KOPT-K1 (cell line): ENCODE results near the gene LIN28B.

Experiments
- H3K27ac ChIP-seq: fragments of 200-600 bp; sonication (generic); 2 replicates; pipeline ENCODE4 v1.5.1; 2016; ENCODE audit warnings: antibody characterized with exemption, mild to moderate bottlenecking, low read depth, low read length; ENCODE audit not compliant: poor library complexity, severe bottlenecking
- H3K36me3 ChIP-seq: fragments of 200-600 bp; sonication (generic); 2 replicates; pipeline ENCODE4 v1.5.1; 2017; ENCODE audit warnings: antibody characterized with exemption, mild to moderate bottlenecking, low read length, moderate library complexity; ENCODE audit not compliant: insufficient read depth
- H3K9me3 ChIP-seq: fragments of 200-600 bp; sonication (generic); 2 replicates; pipeline ENCODE4 v1.5.1; 2017; ENCODE audit warnings: antibody characterized with exemption, low read length, mild to moderate bottlenecking; ENCODE audit not compliant: insufficient read depth, poor library complexity, severe bottlenecking

The LIN28B gene

DNA sequence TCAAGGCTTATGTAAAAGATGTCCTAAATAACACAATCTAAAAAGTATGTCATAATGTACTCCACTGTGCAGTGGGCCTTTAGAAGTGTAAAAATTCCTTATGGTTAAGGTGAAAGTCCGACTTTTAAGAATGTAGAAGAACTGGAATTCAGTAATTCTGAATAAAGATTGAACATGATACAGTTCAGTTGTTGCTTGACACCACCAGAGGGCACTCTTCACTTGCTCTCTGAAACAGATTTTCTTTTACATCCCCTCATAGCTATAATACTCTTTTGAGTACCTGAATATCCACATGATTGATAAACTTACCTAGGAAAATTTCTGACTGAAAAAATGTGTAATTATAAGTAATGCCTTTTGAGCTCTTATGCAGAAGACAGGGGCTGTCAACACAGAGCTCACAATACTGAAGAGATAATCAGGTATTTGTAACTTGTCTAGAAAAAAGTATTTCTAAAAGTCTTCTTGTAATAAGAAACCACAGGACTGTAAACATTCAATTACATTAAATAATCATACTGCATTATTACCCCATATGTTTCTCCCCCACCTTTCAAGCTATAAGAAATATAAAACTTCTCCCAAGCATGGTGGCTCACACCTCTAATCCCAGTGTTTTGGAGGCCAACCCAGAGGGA lies 130.8 kb downstream of the LIN28B start:
- no peaks in the 10 kb centered on the region for H3K9me3 ChIP-seq
- H3K36me3 ChIP-seq, result no peaks in the 10 kb centered on the region
- H3K27ac ChIP-seq, result no peak overlapping the region

DNA sequence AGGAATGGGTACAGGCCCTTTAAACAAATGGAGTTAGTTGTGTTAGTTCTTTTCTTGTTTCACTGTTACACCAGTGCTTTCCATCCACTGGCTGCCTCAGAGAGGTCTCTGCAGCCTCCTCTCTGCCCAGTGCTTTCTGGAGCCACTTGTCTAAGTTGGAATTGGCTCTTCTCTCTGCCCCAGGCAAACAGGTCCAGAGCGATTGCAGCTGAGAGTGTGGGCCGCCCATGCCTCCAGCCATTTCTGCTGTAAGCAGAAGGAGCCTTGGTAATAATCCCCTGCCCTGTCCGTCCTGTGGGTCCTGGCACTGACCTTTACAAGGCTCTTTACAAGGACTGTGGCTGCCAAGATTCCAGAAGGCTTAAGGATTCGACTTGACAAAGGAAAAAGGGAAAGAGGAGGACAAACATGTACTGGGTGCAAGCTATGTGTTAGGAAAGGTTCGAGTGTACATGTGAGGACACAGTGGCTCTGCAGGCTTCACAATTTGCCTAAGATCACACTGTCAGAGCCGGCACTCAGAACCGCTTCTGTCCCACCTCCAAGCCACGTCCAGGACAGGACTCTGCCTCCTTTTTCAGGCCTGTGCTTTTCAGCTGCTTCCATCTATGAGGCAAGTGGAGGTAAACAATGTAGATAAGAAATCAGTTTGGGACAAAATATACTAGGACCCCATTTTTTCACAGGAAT lies 134.4 kb downstream of the LIN28B start:
- H3K36me3 ChIP-seq, result no peaks in the 10 kb centered on the region
- H3K27ac ChIP-seq, result no peak overlapping the region
- no peaks in the 10 kb centered on the region for H3K9me3 ChIP-seq

DNA sequence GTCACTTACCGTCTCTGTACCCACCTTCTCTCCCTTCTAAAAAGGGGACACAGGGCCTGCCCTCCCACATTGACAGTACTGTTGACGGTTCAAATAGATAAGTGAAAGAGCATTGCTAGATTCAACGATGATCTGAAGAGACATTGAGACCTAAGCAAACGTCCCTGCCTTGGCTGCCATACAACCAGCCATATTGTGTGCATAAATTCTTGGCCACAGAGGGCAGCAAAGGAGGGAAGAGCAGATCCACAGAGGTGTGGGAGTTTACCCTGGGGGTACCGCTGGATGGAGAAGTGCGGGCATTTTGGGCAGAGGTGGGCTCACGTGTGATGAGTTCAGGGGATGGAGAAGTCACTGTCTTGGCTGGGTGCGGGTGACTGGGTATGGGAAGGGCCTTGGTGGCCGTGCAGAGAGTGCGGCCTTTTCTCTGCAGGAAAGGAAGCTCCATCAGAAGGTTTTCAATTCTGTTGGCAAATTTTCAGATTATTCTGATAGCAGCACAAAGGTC lies 137.3 kb downstream of the LIN28B start:
- Histone ChIP-seq H3K9me3 (no peaks in the 10 kb centered on the region), H3K36me3 (no peaks in the 10 kb centered on the region), H3K27ac (no peak overlapping the region)

DNA sequence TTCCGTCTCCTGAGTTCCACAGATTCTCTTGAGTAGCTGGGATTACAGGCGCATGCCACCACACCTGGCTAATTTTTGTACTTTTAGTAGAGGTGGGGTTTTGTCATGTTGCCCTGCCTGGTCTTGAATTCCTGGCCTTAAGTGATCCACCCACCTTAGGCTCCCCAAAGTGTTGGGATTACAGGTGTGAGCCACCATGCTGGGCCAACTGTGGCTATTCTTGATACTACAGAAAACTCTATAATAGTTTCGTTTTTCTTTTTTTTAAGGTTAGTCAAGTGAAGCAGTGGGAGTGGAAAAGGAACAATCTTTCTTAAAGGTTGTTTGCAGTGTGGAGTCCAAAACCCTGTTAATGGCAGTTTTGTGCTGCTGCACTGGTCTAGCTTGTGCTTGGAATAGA lies 138.2 kb downstream of the LIN28B start:
- H3K36me3 ChIP-seq, result no peaks in the 10 kb centered on the region

DNA sequence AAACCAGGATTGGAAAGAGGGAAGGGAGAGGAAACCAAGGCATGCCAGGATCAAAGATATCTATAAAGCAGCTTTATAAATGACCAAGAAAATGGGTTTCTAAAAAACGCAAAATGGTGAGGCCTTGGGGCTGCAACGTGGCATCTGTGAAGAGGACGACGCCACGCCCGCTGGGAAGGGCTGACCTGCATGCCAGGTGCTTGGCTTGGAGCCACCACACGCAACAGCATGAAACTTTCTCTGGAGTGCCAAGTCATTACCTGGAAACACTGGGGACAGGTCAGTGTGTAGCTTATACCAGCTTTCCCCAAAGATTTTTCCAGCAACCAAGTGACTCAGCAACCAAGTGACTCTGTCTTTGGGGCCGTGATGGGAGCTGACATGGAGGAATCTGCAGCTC lies 140.4 kb downstream of the LIN28B start:
- no peak overlapping the region for H3K27ac ChIP-seq
- H3K9me3 ChIP-seq, result no peaks in the 10 kb centered on the region
- no peaks in the 10 kb centered on the region for H3K36me3 ChIP-seq

More for the DNA sequence above, 138.2 kb downstream of the LIN28B start:
- no peak overlapping the region for H3K27ac ChIP-seq
- H3K9me3 ChIP-seq, result no peaks in the 10 kb centered on the region

DNA sequence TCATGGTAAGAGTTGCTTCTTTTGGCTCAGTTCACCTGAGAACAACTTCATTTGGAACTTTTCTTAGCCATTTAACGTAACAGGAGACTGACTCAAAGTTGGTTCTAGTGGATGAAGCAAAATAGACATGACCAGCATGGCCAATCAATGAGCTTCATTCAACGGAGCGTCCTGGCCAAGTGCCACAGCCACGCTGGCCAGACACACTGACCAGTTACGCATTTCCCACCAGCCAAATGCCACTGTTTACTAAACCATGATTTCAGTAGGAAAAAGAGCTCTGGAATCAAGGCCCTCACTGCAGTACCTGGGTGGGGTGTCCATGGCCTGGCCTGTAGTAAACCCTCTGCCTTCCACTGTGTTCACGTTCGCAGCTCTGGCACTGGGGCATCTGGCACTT lies 142.5 kb downstream of the LIN28B start:
- Histone ChIP-seq H3K36me3 (no peaks in the 10 kb centered on the region), H3K9me3 (no peaks in the 10 kb centered on the region), H3K27ac (no peak overlapping the region)

DNA sequence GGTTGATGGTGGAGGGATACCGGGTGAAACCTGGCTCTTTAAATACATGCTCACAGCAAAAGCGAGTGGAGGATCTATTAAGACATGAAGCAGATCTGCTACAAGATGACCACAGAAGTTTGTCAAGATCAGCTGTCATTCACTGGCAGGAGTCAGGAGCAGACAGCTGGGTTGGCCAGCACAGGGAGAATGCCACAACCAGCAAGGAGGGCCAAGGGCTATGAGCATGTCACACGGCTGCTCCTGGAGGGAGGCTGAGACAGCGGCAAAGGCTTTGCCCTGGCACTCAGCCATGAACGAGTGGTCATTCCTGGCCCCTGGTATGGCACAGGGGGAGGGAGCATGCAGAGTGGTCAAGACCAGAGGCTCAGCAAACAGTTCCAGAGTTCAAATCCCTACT lies 145.3 kb downstream of the LIN28B start:
- Histone ChIP-seq H3K36me3 (no peaks in the 10 kb centered on the region), H3K9me3 (no peaks in the 10 kb centered on the region), H3K27ac (no peak overlapping the region)

DNA sequence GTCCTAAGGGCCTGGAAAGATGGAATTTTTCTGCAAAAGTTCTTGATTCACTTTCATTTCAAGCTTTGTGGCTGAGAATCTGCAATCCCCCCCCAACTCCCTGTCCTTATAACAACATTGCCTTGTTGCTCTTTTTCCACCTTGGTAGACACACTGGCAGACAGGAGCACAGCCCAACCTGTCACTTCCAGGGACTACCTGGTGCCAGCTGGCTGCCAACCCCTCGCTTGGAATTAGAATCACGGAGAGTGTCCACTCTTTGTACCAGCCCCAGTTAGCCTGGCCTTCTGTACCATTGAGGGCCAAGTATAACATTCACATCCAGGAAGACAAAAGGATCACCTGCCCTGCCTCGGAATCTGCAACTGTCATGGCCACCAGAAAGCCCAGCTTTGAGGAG lies 148.2 kb downstream of the LIN28B start:
- no peak overlapping the region for H3K27ac ChIP-seq
- H3K36me3 ChIP-seq, result no peaks in the 10 kb centered on the region
- H3K9me3 ChIP-seq, result no peaks in the 10 kb centered on the region

DNA sequence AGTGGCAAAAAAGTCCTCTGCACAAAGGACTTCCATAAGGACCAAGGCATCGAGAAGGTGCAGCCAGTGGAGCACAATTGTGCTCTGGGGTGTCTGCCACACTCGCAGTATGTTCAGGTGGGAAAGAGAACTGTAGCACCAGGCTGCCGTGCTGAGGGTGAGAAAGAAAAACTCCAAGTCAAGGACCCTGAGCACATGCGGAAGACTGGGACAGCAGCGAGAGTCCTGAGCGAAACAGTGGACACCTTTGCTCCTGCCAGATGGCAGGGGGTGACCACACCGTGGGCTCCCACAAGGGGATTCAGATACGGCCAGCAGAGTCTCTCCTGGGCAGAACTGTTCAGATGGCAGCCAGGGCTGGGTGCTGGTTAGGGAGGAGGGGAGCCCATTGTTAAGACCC lies 149.4 kb downstream of the LIN28B start:
- Histone ChIP-seq H3K36me3 (no peaks in the 10 kb centered on the region), H3K9me3 (no peaks in the 10 kb centered on the region), H3K27ac (no peak overlapping the region)

DNA sequence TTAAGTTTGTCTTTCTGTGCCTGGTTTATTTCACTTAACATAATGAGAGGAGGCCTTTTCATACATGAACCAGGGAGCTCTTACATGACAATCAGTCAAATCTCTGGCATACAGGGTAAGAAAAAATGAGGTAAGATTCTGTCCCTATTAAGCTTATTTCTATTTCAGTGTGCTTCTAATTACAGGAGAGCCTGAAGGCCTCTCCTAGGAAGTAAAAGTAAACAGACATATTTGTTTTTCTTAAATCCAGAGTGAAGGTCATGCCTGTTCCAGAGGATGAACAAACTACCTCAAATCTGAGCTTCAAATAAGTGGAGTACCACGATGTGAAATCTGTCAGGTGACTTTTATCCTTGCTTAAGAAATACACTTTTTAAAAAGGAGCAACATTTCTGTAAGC lies 150.3 kb downstream of the LIN28B start:
- Histone ChIP-seq H3K9me3 (no peaks in the 10 kb centered on the region), H3K27ac (no peak overlapping the region), H3K36me3 (no peaks in the 10 kb centered on the region)

DNA sequence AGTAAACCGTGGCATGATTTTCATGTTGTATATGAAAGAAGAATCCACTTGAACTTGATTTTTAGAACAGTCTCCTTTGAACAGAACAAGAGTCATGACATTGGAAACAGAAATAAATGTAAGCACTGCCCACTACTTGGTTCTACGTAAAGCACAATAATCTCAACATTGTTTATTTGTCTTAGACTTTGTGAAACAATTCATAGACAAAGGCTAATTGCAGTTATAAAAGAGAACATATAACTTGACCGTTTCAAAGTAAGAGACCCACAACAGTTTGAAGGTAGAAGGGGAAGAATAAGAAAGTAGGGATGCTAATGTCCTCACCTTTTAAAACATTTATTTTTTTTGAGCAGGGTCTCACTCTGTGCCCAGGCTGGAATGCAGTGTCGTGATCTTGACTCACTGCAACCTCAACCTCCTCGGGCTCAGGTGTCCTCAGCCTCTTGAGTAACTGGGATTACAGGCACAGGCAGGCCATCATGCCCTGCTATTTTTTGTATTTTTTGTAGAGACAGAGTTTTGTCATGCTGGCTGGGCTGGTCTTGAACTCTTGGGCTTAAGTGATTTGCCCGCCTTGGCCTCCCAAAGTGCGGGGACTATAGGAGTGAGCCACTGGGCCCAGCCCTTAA lies 151.8 kb downstream of the LIN28B start:
- Histone ChIP-seq H3K27ac (no peak overlapping the region), H3K9me3 (no peaks in the 10 kb centered on the region), H3K36me3 (no peaks in the 10 kb centered on the region)

DNA sequence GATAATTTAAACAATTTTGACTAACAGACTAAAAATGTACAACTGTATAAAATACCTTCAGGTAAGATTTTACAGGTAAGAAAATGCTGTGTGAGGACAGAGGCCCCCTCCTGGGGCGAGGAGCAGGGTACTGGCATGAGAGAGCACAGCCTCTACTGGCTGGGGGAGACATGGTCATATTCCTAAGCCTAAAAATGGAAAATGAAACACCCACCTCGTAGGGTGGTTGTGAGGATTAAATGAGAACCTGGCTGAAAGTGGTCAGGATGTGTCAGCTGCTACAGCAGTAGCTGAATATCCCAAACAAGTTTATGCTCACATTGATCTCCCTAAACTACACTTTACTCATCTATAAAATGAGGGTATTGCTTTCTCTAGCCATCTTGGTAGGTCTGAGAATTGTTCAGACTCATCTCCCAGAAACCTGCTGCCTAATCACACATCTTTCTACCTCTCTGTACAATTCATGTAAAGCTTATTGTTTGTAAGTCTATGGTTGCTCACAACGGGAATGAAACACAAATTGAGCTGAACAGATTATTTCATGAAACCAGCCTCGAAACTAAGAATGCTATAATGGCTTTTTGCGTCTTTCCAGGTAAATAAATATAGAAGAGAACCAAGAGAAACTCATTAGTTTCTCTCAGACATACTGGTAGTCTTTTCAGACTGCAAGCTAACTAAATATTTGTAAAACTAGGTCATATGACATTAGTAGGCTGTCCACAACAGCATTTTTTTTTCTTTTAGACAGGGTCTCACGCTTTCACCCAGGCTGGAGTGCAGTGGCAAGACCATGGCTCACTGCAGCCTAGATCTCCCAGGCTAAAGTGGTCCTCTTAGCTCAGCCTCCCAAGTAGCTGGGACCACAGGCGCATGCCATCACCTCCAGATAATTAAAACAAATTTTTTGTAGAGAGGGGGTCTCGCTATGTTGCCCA lies 153.3 kb downstream of the LIN28B start:
- no peak overlapping the region for H3K27ac ChIP-seq
- no peaks in the 10 kb centered on the region for H3K36me3 ChIP-seq

DNA sequence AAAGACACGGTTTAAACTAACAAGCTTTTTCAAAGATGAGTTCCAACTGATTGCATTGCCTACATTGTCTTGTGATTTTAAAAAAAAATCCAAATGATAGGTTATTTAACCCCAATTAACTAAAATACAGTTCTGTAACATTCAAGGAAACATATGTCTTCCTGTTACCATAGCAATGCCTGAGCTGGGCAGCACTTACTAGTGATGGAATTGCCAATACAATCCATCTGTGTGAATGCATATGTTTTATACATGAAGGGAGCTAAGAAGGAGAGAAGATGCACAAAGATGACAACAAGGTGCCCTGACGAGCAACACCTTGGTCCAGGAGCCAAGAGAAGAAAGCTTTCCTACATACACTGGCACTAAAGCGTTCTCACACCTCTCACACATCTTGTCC lies 154.2 kb downstream of the LIN28B start:
- Histone ChIP-seq H3K9me3 (no peaks in the 10 kb centered on the region), H3K36me3 (no peaks in the 10 kb centered on the region), H3K27ac (no peak overlapping the region)

More for the DNA sequence above, 153.3 kb downstream of the LIN28B start:
- H3K9me3 ChIP-seq, result no peaks in the 10 kb centered on the region

DNA sequence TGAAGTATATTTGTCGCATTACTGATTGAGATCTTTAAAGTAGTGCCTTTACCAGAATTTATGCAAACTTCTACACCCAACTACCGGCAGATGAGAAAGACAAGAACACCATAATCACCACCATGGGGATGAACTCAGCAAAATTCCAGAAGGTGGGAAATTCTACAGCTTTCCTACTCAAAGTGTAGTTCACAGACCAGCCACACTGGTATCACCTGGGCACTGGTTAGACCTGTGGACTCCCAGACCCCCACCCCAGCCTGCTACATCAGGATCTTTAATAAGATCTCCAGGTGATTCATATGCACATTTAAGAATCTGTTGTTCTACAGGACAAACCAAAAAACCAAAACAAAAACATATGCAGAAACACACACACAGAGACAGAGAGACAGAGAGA lies 155.0 kb downstream of the LIN28B start:
- Histone ChIP-seq H3K27ac (no peak overlapping the region), H3K36me3 (no peaks in the 10 kb centered on the region), H3K9me3 (no peaks in the 10 kb centered on the region)

DNA sequence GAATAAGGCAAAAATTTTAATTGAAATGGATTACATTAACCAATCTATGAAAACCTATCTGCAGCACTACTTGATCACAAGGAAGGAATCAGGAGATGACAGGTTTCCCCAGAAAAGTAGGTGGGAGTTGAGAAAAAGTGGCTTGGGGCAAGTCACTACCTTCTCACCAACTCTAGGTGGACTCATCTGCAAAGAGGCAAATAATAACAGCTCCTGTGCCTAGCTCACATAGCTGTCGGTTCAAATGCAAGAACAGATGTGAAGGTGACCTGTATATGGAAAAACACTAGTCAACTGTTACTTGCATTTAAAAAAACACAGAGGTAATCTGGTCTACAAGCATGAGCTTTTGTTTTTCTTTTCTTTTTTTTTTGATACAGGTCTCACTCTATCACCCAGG lies 155.7 kb downstream of the LIN28B start:
- H3K9me3 ChIP-seq, result no peaks in the 10 kb centered on the region
- no peaks in the 10 kb centered on the region for H3K36me3 ChIP-seq
- H3K27ac ChIP-seq, result no peak overlapping the region
